Activated naive CD4-positive, alpha-beta T cell treated with anti-CD3 and anti-CD28 coated beads for 36 hours (primary cell): ENCODE measurements around the gene NMNAT2. TPM values are rescaled to one million over a fixed set of nuclear protein-coding genes. Genes with fewer than 3 reads are reported as not detected.
A peak's percentile ranks its signal among the peaks of the same experiment; 100 is the strongest.
"Not testable (repeated sequence)": the region's sequence is repeated elsewhere in the genome, so short reads cannot be mapped to it uniquely, and the experiment has no call there.

ENCODE experiments used
- CTCF ChIA-PET: fragments of 350-600 bp; sonication (Branson Sonifier 250); formaldehyde crosslinking; loops from one replicate; lab custom pipeline; 2021; ENCODE audit warnings: antibody characterized with exemption; lab: Charles Lee
- DNase-seq: peaks from one replicate; pipeline ENCODE4 v3.0.0-alpha.2; 2020
- H3K27ac Mint-ChIP-seq: one replicate; pipeline ENCODE4 v1.8.0; 2021; ENCODE audit warnings: mild to moderate bottlenecking, mixed read lengths
- H3K27me3 Mint-ChIP-seq: one replicate; pipeline ENCODE4 v1.8.0; 2021; ENCODE audit warnings: low read depth, mixed read lengths
- H3K36me3 Mint-ChIP-seq: one replicate; pipeline ENCODE4 v1.8.0; 2021; ENCODE audit warnings: low read depth, mixed read lengths
- H3K4me1 Mint-ChIP-seq: one replicate; pipeline ENCODE4 v1.8.0; 2021; ENCODE audit warnings: low read depth, mixed read lengths
- H3K4me3 Mint-ChIP-seq: one replicate; pipeline ENCODE4 v1.8.0; 2021; ENCODE audit warnings: mild to moderate bottlenecking, moderate library complexity, mixed read lengths
- H3K9me3 Mint-ChIP-seq: one replicate; pipeline ENCODE4 v1.8.0; 2021; ENCODE audit warnings: mixed read lengths
- intact Hi-C: fragments of 100-400 bp; cut with micrococcal nuclease; formaldehyde crosslinking; loops from one replicate; pipeline ENCODE4 v1.15.1; 2023
- total RNA-seq, 2 experiments: library from RNA; stranded (reverse); gene quantifications; one replicate each; pipeline ENCODE4 v1.2.3, GENCODE V29; 2021

Gene NMNAT2
- total RNA-seq, 2 experiments from 2014 or later = not detected

- Mint-ChIP-seq H3K4me3 (peak overlapping the region; percentile 2), H3K4me1 (peaks cover 23% of the 10 kb centered on the region), H3K36me3 (no peaks in the 10 kb centered on the region), H3K9me3 (no peaks in the 10 kb centered on the region), H3K27me3 (peaks cover 49% of the 10 kb centered on the region), H3K27ac (no peak overlapping the region)
- intact Hi-C loops = no loop called here
- CTCF ChIA-PET = interaction anchor here (0.7 kb wide), 1 partner anchor 843 kb away, joined by 3 read pairs; no protein-coding TSS in a partner anchor
- DNase-seq = peak; percentile 66
These were observed 1.1 kb downstream of the NMNAT2 start for GRCh38 chr1:183416850-183417771.

- Mint-ChIP-seq H3K4me1 (peaks cover 23% of the 10 kb centered on the region), H3K36me3 (no peaks in the 10 kb centered on the region), H3K27ac (no peak overlapping the region), H3K4me3 (no peak overlapping the region), H3K9me3 (no peaks in the 10 kb centered on the region), H3K27me3 (peaks cover 40% of the 10 kb centered on the region)
- CTCF ChIA-PET = no interaction called here
- intact Hi-C loops = no loop called here
- no peak for DNase-seq
These were observed 3.8 kb downstream of the NMNAT2 start for GRCh38 chr1:183414365-183414764.

GRCh38 chr1:183411091-183411490, 7.1 kb downstream of the NMNAT2 start:
- intact Hi-C loops = no loop called here
- no peak overlapping the region for H3K4me3 Mint-ChIP-seq
- CTCF ChIA-PET = interaction anchor here (0.7 kb wide), 1 partner anchor 62 kb away, joined by 3 read pairs; no protein-coding TSS in a partner anchor
- H3K9me3 Mint-ChIP-seq = no peaks in the 10 kb centered on the region
- H3K36me3 Mint-ChIP-seq = no peaks in the 10 kb centered on the region
- DNase-seq = no peak
- peaks cover 14% of the 10 kb centered on the region for H3K27me3 Mint-ChIP-seq
- H3K27ac Mint-ChIP-seq = no peak overlapping the region
- H3K4me1 Mint-ChIP-seq = no peaks in the 10 kb centered on the region

GRCh38 chr1:183407961-183408360, 10.2 kb downstream of the NMNAT2 start:
- no peaks in the 10 kb centered on the region for H3K4me1 Mint-ChIP-seq
- H3K36me3 Mint-ChIP-seq = no peaks in the 10 kb centered on the region
- H3K27ac Mint-ChIP-seq = no peak overlapping the region
- CTCF ChIA-PET = no interaction called here
- H3K27me3 Mint-ChIP-seq = peaks cover 22% of the 10 kb centered on the region
- DNase-seq = no peak
- intact Hi-C loops = no loop called here
- no peak overlapping the region for H3K4me3 Mint-ChIP-seq
- H3K9me3 Mint-ChIP-seq = no peaks in the 10 kb centered on the region

- no peak overlapping the region for H3K4me3 Mint-ChIP-seq
- no peaks in the 10 kb centered on the region for H3K4me1 Mint-ChIP-seq
- H3K27me3 Mint-ChIP-seq = peaks cover 22% of the 10 kb centered on the region
- H3K9me3 Mint-ChIP-seq = no peaks in the 10 kb centered on the region
- no peak overlapping the region for H3K27ac Mint-ChIP-seq
- CTCF ChIA-PET = no interaction called here
- DNase-seq = no peak
- intact Hi-C loops = no loop called here
- H3K36me3 Mint-ChIP-seq = no peaks in the 10 kb centered on the region
These were observed 10.7 kb downstream of the NMNAT2 start for GRCh38 chr1:183407474-183407873.

GRCh38 chr1:183404476-183404875, 13.7 kb downstream of the NMNAT2 start:
- CTCF ChIA-PET = no interaction called here
- Mint-ChIP-seq H3K36me3 (no peaks in the 10 kb centered on the region), H3K4me1 (no peaks in the 10 kb centered on the region), H3K9me3 (no peaks in the 10 kb centered on the region), H3K27me3 (peaks cover 24% of the 10 kb centered on the region), H3K4me3 (no peak overlapping the region), H3K27ac (no peak overlapping the region)
- DNase-seq = no peak
- intact Hi-C loops = no loop called here

- no peak for DNase-seq
- no peaks in the 10 kb centered on the region for H3K36me3 Mint-ChIP-seq
- no peaks in the 10 kb centered on the region for H3K9me3 Mint-ChIP-seq
- H3K4me3 Mint-ChIP-seq = no peak overlapping the region
- intact Hi-C loops = no loop called here
- H3K27me3 Mint-ChIP-seq = peaks cover 28% of the 10 kb centered on the region
- no peaks in the 10 kb centered on the region for H3K4me1 Mint-ChIP-seq
- CTCF ChIA-PET = no interaction called here
- no peak overlapping the region for H3K27ac Mint-ChIP-seq
These were observed 14.7 kb downstream of the NMNAT2 start for GRCh38 chr1:183403498-183403897.

GRCh38 chr1:183401565-183401964, 16.6 kb downstream of the NMNAT2 start:
- H3K36me3 Mint-ChIP-seq, DNase-seq, H3K4me3 Mint-ChIP-seq, H3K4me1 Mint-ChIP-seq, H3K9me3 Mint-ChIP-seq, H3K27ac Mint-ChIP-seq, intact Hi-C loops, CTCF ChIA-PET: not testable (repeated sequence)
- H3K27me3 Mint-ChIP-seq = peaks cover 37% of the 10 kb centered on the region

- no peaks in the 10 kb centered on the region for H3K4me1 Mint-ChIP-seq
- no peaks in the 10 kb centered on the region for H3K36me3 Mint-ChIP-seq
- H3K27me3 Mint-ChIP-seq = peaks cover 24% of the 10 kb centered on the region
- CTCF ChIA-PET = no interaction called here
- H3K9me3 Mint-ChIP-seq = no peaks in the 10 kb centered on the region
- no peak overlapping the region for H3K4me3 Mint-ChIP-seq
- no peak overlapping the region for H3K27ac Mint-ChIP-seq
- intact Hi-C loops = no loop called here
- no peak for DNase-seq
These were observed 23.7 kb downstream of the NMNAT2 start for GRCh38 chr1:183394435-183394834.

- intact Hi-C loops = no loop called here
- no peaks in the 10 kb centered on the region for H3K36me3 Mint-ChIP-seq
- no peak overlapping the region for H3K27ac Mint-ChIP-seq
- H3K27me3 Mint-ChIP-seq = peaks cover 15% of the 10 kb centered on the region
- H3K9me3 Mint-ChIP-seq = no peaks in the 10 kb centered on the region
- H3K4me3 Mint-ChIP-seq = no peak overlapping the region
- CTCF ChIA-PET = no interaction called here
- H3K4me1 Mint-ChIP-seq = no peaks in the 10 kb centered on the region
- DNase-seq = no peak
These were observed 26.3 kb downstream of the NMNAT2 start for GRCh38 chr1:183391863-183392262.

- no peak for DNase-seq
- Mint-ChIP-seq H3K4me3 (no peak overlapping the region), H3K4me1 (no peaks in the 10 kb centered on the region), H3K36me3 (no peaks in the 10 kb centered on the region), H3K9me3 (no peaks in the 10 kb centered on the region), H3K27ac (no peak overlapping the region), H3K27me3 (peaks cover 12% of the 10 kb centered on the region)
- CTCF ChIA-PET = no interaction called here
- intact Hi-C loops = no loop called here
These were observed 27.6 kb downstream of the NMNAT2 start for GRCh38 chr1:183390561-183390960.

GRCh38 chr1:183388735-183389134, 29.4 kb downstream of the NMNAT2 start:
- Mint-ChIP-seq H3K4me3 (no peak overlapping the region), H3K9me3 (no peaks in the 10 kb centered on the region), H3K36me3 (no peaks in the 10 kb centered on the region), H3K27ac (no peak overlapping the region), H3K27me3 (peaks cover 4% of the 10 kb centered on the region), H3K4me1 (no peaks in the 10 kb centered on the region)
- no peak for DNase-seq
- intact Hi-C loops = no loop called here
- CTCF ChIA-PET = interaction anchor here (0.5 kb wide), 1 partner anchor 163 kb away, joined by 3 read pairs; no protein-coding TSS in a partner anchor
